A549 (cell line): ENCODE results near the gene RAB3D. TPM values are rescaled to one million over a fixed set of nuclear protein-coding genes. Genes with fewer than 3 reads are reported as not detected.
A peak's percentile ranks its signal among the peaks of the same experiment; 100 is the strongest.

Experiments
- ATAC-seq, 2 experiments: fragments of 200-7000 bp in 1 of 2; fragments of >200 bp in 1 of 2; cut with Nextera tagmentation in 1 of 2; cut with Tn5 transposase in 1 of 2; 3 replicates each; pipeline versions ENCODE4 v1.8.0 to v1.9.1; 2018 to 2020; ENCODE audit warnings: mild to moderate bottlenecking in 1 of 2, moderate library complexity in 1 of 2
- CTCF ChIA-PET: fragments of 300-600 bp; sonication (Branson Sonifier 250); formaldehyde crosslinking; extraction: SDS; loops from one replicate; lab custom pipeline; 2021; ENCODE audit warnings: antibody characterized with exemption, inconsistent platforms; lab: Yijun Ruan, JAX
- POLR2A ChIA-PET: fragments of 350-600 bp; formaldehyde crosslinking; extraction: SDS; loops from one replicate; lab custom pipeline; 2021; ENCODE audit warnings: antibody characterized with exemption, inconsistent platforms; lab: Yijun Ruan, JAX
- DNase-seq, 2 experiments: peaks; one replicate each; pipeline versions ENCODE4 v3.0.0 to v3.0.0-alpha.2; 2011 to 2016; ENCODE audit warnings: low read depth in 1 of 2, low spot score in 1 of 2
- FAIRE-seq: peaks from 2 replicates; lab custom pipeline; 2011; peaks lifted over from hg19 to GRCh38; lab: Jason Lieb, UNC
- H3K27ac ChIP-seq, 2 experiments: fragments of >200 bp; sonication (Bioruptor Twin); formaldehyde crosslinking; 3 replicates each; pipeline ENCODE4 v1.5.1; 2016 to 2017
- H3K4me1 ChIP-seq: fragments of >200 bp; sonication (Bioruptor Twin); formaldehyde crosslinking; 3 replicates; pipeline ENCODE4 v1.6.1; 2016
- H3K4me2 ChIP-seq: fragments of >200 bp; sonication (Bioruptor Twin); formaldehyde crosslinking; 3 replicates; pipeline ENCODE4 v1.6.1; 2016
- H3K4me3 ChIP-seq: fragments of >200 bp; sonication (Bioruptor Twin); formaldehyde crosslinking; 3 replicates; pipeline ENCODE4 v1.5.1; 2016
- H3K9me3 ChIP-seq: fragments of >200 bp; sonication (Bioruptor Twin); formaldehyde crosslinking; 3 replicates; pipeline ENCODE4 v1.6.1; 2016
- ATOH8 ChIP-seq: fragments of 250-450 bp; sonication (Bioruptor Pico); IDR thresholded peaks from 2 replicates; pipeline ENCODE4 v1.5.0; 2020; ENCODE audit warnings: low read depth, mild to moderate bottlenecking, moderate library complexity
- CEBPB ChIP-seq, 2 experiments: fragments of >200 bp in 1 of 2; sonication (Bioruptor Twin) in 1 of 2; formaldehyde crosslinking in 1 of 2; IDR thresholded peaks; 2 replicates each; pipeline ENCODE4 v1.6.1; 2012 to 2016
- CHD2 ChIP-seq: fragments of 150-350 bp; IDR thresholded peaks from 2 replicates; pipeline ENCODE4 v1.6.1; 2014; ENCODE audit warnings: low read length; ENCODE audit not compliant: partially characterized antibody
- ELK1 ChIP-seq: fragments of 150-350 bp; IDR thresholded peaks from 2 replicates; pipeline ENCODE4 v1.6.1; 2014; ENCODE audit warnings: low read depth, mild to moderate bottlenecking, low read length
- EP300 ChIP-seq, 2 experiments: fragments of >200 bp; sonication (Bioruptor Twin); formaldehyde crosslinking; IDR thresholded peaks; 2 replicates in 1 of 2; 3 replicates in 1 of 2; pipeline ENCODE4 v1.6.1; 2016 to 2017
- HEYL ChIP-seq: fragments of 250-450 bp; sonication (Bioruptor Pico); IDR thresholded peaks from 2 replicates; pipeline ENCODE4 v1.8.0; 2021; ENCODE audit warnings: mild to moderate bottlenecking, moderate library complexity
- HOXB5 ChIP-seq: fragments of 250-450 bp; sonication (Bioruptor Pico); IDR thresholded peaks from 2 replicates; pipeline ENCODE4 v1.5.0; 2020; ENCODE audit warnings: mild to moderate bottlenecking, moderate library complexity
- JUN ChIP-seq, 2 experiments: fragments of >200 bp; sonication (Bioruptor Twin); formaldehyde crosslinking; IDR thresholded peaks; 2 replicates in 1 of 2; 3 replicates in 1 of 2; pipeline ENCODE4 v1.6.1; 2016 to 2017
- KDM1A ChIP-seq: fragments of 200-600 bp; sonication (generic); IDR thresholded peaks from 2 replicates; pipeline ENCODE4 v1.6.1; 2016; ENCODE audit warnings: low read depth, mild to moderate bottlenecking
- KDM5A ChIP-seq: fragments of 200-600 bp; sonication (generic); IDR thresholded peaks from 2 replicates; pipeline ENCODE4 v1.6.1; 2016; ENCODE audit warnings: antibody characterized with exemption, mild to moderate bottlenecking
- MAX ChIP-seq: IDR thresholded peaks from 2 replicates; pipeline ENCODE4 v1.6.1; 2012
- MYC ChIP-seq: IDR thresholded peaks from 2 replicates; pipeline ENCODE4 v1.6.1; 2012; ENCODE audit warnings: mild to moderate bottlenecking, inconsistent platforms, low read length, improper control_type of control experiment, borderline replicate concordance
- NPAS2 ChIP-seq: fragments of 250-450 bp; sonication (Bioruptor Pico); IDR thresholded peaks from 2 replicates; pipeline ENCODE4 v1.8.0; 2022; ENCODE audit warnings: mild to moderate bottlenecking, moderate library complexity, borderline replicate concordance
- PBX3 ChIP-seq: IDR thresholded peaks from 2 replicates; pipeline ENCODE4 v1.6.1; 2012
- ZFP36 ChIP-seq: fragments of 450-650 bp; IDR thresholded peaks from 2 replicates; pipeline ENCODE4 v1.6.1; 2014; ENCODE audit warnings: borderline replicate concordance; ENCODE audit not compliant: partially characterized antibody
- WGBS: methylation state at CpG from one replicate; pipeline ENCODE4 v1.1.6; 2017; ENCODE audit errors: missing lambda C conversion rate; 5-methylcytosine and 5-hydroxymethylcytosine counted together
- polyA plus RNA-seq, 4 experiments: library from polyadenylated mRNA; depleted of rRNA in 3 of 4; stranded (reverse); fragments of >200 nt; fragmentation: RNase III in 1 of 4; extraction: RNeasy Plus Mini Kit Qiagen cat#74134 plus additional on column Dnase treatment in 1 of 4; gene quantifications; 2 replicates in 3 of 4; 3 replicates in 1 of 4; pipeline ENCODE4 v1.2.3, GENCODE V29; 2011 to 2017

The RAB3D gene
- polyA plus RNA-seq, 2 of the 4 experiments (the other 2 are of a cell fraction): 4.8 to 22.3 TPM

GRCh38 chr19:11325544-11325943 is 13.9 kb downstream of the RAB3D start:
- ATAC-seq (no peak), FAIRE-seq (no peak), DNase-seq (no peak)
- 92% methylated on average over 7 of the region's 7 CpGs for WGBS
- Histone ChIP-seq H3K4me2 (no peak overlapping the region), H3K9me3 (no peaks in the 10 kb centered on the region), H3K4me3 (no peak overlapping the region), H3K4me1 (peaks cover 32% of the 10 kb centered on the region), H3K27ac (peak overlapping the region; percentile 79 to 89; a peak in 5 of 6 replicates)
- ChIA-PET POLR2A (no interaction called here), CTCF (interaction anchor here (0.6 to 1.3 kb wide), 3 partner anchors 44 to 157 kb away, joined by 3 to 4 read pairs (median 3); no protein-coding TSS in a partner anchor)
- TF ChIP-seq ZFP36 (no peak), KDM1A (peak; percentile 67; the same call in 1 of the 2 replicates)

- Histone ChIP-seq H3K4me1 (peaks cover 33% of the 10 kb centered on the region), H3K4me2 (peak overlapping the region; percentile 68), H3K27ac (peak overlapping the region; percentile 79 to 89), H3K9me3 (no peaks in the 10 kb centered on the region), H3K4me3 (no peak overlapping the region)
- FAIRE-seq (no peak), ATAC-seq (peak; percentile 25 to 54; a peak in 3 of 6 replicates), DNase-seq (no peak)
- 81% methylated on average over 11 of the region's 17 CpGs for WGBS
- ChIA-PET CTCF (interaction anchor here (0.8 to 1.8 kb wide), 5 partner anchors 29 to 158 kb away, joined by 3 to 6 read pairs (median 4); partner anchors contain the start of gene TSPAN16), POLR2A (interaction anchor here (1.0 to 1.9 kb wide), 4 partner anchors 15 to 57 kb away, joined by 4 to 7 read pairs (median 6); partner anchors contain the start of genes CCDC159, RAB3D and TMEM205)
- TF ChIP-seq KDM5A (no peak), CHD2 (no peak), NPAS2 (CRISPR knock-in tag) (no peak), MAX (no peak), HEYL (CRISPR knock-in tag) (no peak), ELK1 (no peak), MYC (no peak)
Observed at GRCh38 chr19:11324748-11325389, 14.6 kb downstream of the RAB3D start.

- FAIRE-seq (no peak), DNase-seq (peak in 1 of 2 experiments; percentile 74), ATAC-seq (peak; percentile 84 to 86; a peak in 5 of 6 replicates)
- WGBS: 17% methylated on average over 10 of the region's 10 CpGs
- TF ChIP-seq HOXB5 (CRISPR knock-in tag) (no peak), PBX3 (no peak), EP300 (IDR thresholded peaks at IDR 0.05) (peak; percentile 41 to 48; a peak in 1 of 5 replicates), ATOH8 (CRISPR knock-in tag) (no peak), JUN (IDR thresholded peaks at IDR 0.05) (peak; percentile 51 to 65; a peak in 3 of 5 replicates), CEBPB (IDR thresholded peaks at IDR 0.05) (peak; percentile 83 to 93)
- ChIA-PET POLR2A (interaction anchor here (1.0 to 1.9 kb wide), 4 partner anchors 15 to 57 kb away, joined by 4 to 7 read pairs (median 6); partner anchors contain the start of genes CCDC159, RAB3D and TMEM205), CTCF (interaction anchor here (0.7 to 1.8 kb wide), 7 partner anchors 29 to 160 kb away, joined by 3 to 6 read pairs (median 3); partner anchors contain the start of gene TSPAN16)
- Histone ChIP-seq H3K27ac (peak overlapping the region; percentile 79 to 89), H3K4me1 (peaks cover 39% of the 10 kb centered on the region), H3K4me3 (no peak overlapping the region), H3K9me3 (no peaks in the 10 kb centered on the region), H3K4me2 (peak overlapping the region; percentile 68)
Observed at GRCh38 chr19:11324079-11324661, 15.3 kb downstream of the RAB3D start.
